HG02884 (cell line): Measurements from ENCODE around the gene TRAPPC6A.

Experiments
- ATAC-seq: cut with Tn5 transposase; IDR thresholded peaks from one replicate; pipeline ENCODE4 v1.9.1; 2021; ENCODE audit warnings: mild to moderate bottlenecking, moderate library complexity; ENCODE audit not compliant: unreplicated experiment

Gene TRAPPC6A

GRCh38 chr19:45163751-45164460 is 14.1 kb downstream of the TRAPPC6A start:
- ATAC-seq: no peak

DNA sequence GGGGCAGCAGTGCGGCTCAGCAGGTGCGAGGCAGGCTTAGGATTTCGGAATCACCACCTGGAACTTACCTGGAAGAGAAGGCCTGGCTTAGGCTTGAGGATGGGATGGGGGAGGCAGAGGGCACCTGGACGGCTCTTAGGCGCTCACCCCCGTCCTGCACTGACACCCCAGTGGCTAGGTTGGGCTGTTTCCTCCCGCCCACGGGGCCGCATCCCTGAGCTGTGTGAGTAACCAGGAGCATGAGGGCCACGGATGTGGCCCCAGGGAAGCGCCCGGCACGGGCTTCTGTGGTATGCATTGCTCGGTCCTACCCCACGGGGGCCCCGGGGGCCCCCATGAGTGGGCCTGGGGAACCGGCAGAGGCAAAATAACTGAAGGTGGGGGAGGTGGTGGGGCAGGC is 14.9 kb downstream of the TRAPPC6A start:
- ATAC-seq: no peak

GRCh38 chr19:45162608-45163143 is 15.4 kb downstream of the TRAPPC6A start:
- ATAC-seq: no peak

DNA sequence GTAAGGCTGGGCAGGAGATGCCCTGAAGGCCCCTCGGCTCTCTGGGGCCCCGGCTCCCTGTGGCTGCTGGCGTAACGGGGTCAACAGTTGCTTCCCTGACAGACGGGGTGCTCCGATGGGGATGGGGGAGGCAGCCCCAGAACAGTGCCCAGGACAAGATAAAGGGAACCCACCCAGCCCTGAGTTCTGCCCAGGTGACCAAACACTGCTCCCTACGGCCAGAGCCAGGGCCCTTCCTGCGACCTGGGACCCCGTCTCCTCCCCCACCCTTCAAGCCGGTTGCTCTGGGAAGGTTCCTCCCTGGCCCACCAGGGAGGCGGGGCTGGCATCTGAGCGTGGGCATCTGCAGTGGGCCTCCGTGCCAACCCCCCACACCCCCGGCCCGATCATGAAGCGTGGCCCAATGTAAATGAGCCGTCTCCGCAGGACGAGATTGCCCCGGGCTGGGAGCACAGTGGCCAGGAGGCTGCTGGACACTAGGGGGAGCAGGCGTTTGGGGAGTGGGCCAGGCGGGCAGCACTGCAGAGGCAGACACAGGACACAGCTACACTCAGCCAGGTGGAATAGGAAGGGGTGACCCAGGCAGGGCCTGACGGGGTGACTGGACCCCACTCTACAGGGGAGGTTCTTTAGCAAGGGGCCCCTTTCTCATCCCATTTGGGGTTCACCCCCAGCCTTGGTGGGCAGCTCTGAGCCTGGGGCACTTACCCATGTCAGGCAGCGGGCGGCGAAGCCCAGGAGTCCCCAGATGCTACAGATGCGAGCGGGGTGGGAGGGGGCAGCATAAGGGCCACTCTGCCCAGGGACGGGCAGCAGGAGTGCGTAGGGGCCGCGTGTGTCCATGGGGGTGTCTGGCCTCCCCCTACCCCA is 16.1 kb downstream of the TRAPPC6A start:
- no peak for ATAC-seq

GRCh38 chr19:45160870-45161737 is 16.9 kb downstream of the TRAPPC6A start, which contains the start of gene NKPD1:
Gene NKPD1 (minus strand): TSS chr19:45160982. CDS start chr19:45160150, 832 bp downstream.
- ATAC-seq: no peak

- no peak for ATAC-seq
These were observed 18.1 kb downstream of the TRAPPC6A start for GRCh38 chr19:45159971-45160324.

DNA sequence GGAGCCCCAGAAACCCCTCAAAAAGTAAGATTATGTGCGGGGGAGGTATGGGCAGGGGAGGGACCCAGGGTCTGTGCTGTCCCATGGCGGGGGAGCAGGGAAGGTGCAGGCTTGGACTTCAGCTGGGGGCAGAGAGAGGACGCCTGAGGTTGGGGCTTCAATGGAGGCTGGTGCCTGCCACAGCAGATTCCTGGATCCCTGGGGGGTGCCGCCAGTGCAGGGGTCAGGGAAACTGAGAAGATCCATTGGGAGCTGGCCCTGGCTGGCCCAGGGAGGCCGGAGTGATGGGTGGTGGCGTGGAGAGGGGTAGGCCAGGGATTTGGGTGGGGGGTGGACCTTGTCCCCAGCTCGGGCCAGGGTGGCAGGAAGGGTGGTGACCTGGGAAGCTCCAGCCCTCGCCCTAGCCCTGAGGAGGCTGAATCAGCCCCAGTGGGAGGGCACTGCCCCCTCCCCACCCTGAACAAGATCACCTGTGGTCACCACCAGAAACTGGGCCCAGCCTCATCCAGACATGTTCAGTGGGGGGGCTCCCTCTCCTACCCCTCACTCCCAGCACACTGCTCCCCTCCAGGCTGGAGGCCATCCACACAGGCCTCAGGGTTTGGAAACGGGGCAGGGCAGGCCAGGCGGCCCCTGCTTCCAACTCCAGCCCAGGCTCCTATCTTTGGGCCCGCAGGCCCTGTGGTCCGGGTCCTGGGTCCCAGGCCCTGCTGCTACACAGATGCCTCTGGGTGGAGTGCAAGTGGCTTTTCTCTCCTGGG is 18.6 kb downstream of the TRAPPC6A start:
- no peak for ATAC-seq

DNA sequence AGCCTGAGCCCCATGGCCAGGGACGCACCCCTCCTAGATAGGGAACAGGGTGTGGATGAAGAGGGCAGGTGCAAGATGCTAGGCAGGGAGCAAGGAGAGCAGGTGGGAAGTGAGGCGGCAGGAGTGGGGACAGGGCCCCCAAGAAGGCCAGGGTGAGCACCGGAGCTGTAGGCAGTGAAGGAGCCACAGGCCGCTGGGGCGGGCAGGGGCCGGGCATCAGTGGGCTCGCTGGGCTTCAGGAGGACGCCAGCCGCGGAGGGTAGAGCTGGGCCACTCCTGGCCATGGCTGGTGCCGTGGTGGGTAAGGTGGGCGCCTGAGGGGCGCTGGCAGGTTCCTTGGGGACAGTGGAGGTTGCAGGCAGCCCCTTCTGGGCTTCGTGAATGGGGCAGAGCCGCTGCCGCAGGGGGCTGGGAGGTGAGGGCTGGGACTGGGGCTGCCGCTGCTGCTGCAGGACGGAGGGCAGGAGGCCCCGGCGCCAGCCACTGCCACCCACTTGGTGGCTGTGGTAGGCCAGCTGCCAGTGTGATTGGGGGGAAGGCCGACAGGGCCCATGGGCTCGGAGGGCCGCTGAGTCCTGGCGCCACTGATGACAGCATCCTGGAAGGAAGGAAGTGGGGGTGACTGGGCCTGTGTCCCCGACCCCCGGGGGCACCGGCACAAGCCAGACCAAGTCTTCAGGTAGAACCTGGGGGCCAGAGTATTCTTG is 19.4 kb downstream of the TRAPPC6A start:
- ATAC-seq: no peak

GRCh38 chr19:45156751-45157150 is 21.3 kb downstream of the TRAPPC6A start:
- no peak for ATAC-seq

- no peak for ATAC-seq
These were observed 21.9 kb downstream of the TRAPPC6A start for GRCh38 chr19:45156011-45156630.

DNA sequence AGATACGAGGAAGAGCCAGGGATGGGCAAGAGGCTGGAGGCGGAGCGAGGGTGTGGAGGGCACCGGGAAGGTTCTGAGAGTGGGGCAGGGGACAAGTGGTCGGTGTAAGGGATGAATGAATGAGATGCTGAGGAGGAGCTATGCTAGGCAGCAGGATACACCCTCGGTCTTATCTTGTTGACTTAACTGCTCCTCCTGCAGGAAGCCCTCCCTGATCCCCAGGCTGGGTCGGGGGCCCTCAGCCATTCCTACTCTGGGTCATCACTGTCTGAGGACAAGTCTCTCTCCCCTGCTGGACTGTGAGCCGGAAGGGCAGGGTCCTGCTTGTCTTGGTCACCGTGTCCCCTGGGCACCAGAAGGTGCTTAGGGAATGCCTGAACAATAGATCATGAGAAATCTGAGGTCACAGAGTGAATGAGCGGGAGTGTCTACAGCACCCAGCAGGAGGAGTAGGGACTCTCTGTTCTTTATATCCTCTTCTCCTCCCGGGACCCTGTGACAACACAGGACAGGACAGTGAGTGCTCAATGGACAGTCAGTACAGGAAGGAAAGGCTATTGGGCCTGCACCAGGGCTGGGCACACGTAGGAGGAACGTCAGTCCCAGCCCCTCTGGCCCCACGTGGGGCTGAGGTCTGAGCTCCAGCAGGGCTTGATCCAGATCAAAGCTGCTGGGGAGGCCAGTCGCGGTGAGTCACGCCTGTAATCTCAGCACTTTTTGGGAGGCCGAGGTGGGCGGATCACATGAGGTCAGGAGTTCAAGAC is 23.8 kb downstream of the TRAPPC6A start:
- no peak for ATAC-seq

- no peak for ATAC-seq
These were observed 24.5 kb downstream of the TRAPPC6A start for GRCh38 chr19:45153339-45154063.

DNA sequence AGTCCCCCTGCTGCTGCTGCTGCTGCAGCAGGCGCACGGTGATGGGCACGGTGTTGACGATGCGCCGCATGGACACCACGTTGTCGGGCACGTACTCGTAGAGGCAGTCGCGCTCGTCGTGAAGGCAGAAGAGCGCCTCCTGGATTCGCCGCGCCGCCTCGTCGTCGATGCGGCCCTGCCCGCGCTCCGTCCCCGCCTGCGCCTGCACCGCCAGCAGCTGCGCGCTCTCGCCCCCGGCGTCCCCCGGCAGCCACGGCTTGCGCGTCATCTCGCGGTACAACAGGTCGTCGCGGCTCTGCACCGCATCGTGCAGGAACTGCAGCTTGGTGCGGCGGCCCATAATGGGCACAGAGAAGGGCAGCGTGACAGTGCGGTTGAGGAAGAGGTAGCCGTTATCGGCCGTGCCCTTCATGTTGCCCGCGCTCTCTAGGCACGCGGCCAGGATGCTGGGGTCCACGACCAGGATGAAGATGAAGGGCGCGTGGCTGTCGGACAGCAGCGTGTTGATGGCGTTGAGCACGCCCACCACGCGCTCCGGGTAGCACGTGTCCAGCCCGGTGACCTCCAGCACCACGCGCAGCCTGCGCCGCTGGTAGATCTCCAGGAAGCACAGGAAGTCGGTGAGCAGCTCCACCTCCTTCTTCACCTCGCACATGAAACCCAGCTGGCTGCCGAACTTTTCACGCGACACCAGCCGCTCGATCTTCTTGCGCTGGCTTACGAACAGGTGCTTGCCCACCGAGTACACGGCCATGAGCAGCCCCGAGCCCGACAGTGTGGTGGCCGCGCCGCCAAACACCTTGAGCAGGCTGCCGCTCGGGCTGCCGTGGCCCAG is 25.3 kb downstream of the TRAPPC6A start:
- ATAC-seq: no peak

GRCh38 chr19:45151821-45152503 is 26.1 kb downstream of the TRAPPC6A start:
- ATAC-seq: no peak

DNA sequence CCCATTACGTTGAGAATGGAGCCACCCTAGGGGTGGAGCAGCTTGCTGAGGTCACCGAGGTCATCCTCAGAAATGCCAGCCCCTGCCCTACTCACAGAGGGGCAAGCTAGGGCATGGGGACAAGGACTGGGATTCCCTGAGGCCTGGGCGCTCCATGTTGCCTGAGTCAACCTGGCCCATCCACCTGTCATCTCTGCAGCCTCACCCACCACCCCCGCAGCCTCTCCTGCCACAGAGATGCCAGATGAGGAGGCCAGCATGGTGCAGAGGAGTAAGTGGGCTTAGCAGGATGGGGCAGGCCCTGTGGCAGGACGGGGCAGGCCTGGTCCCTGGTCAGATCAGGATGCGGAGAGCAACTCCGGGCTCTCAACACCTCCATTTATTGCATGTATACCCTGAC is 26.7 kb downstream of the TRAPPC6A start:
- ATAC-seq: no peak

GRCh38 chr19:45150751-45151281 is 27.2 kb downstream of the TRAPPC6A start:
- no peak for ATAC-seq
